Measurements from ENCODE around the gene HS3ST1. TPM values are rescaled to one million over a fixed set of nuclear protein-coding genes. Genes with fewer than 3 reads are reported as not detected.

HS3ST1 gene
- not detected for total RNA-seq

DNA sequence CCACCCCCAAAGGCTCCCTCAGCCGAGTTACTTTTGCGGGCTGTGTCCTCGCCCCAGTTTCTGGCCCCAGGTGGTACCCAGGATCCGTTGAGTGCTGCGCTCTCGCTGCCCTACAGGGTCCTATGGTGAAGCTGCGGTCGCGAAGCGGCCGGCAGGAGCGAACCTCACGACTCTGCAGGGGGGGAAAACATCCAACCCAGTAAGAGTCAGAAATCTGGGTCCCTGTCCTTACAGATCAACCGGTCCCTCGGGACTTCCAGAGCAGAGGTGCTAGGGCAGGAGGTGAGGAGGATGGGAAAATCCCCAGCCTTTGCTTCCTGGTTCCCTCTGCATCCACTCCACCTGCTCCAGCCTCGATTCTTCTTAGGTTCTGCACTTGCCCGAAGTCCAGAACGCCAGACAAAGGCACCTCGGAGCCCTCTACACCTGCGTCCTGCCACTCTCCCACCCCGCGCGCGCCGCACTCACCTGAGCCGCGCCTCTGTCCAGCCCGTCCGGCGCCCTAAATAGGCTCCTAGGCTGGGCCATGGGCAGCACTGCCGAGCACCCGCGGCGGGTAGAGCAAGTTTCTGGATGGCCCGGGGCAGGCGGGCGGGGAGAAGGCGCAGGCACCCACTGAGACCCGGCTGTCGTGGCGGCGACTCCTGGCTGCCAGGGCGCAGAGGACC, at the start of gene HS3ST1:
Gene HS3ST1, minus strand, starts transcription at position 664 of the 668 bp plus-strand sequence. CDS start 28,889 bp downstream, outside the sequence.
- peaks cover 33% of the 10 kb centered on the region for H3K27me3 Mint-ChIP-seq
- H3K4me1 Mint-ChIP-seq, result peaks cover 15% of the 10 kb centered on the region
- ChIA-PET POLR2A (no interaction called here), CTCF (interaction anchor here (0.8 kb wide), 1 partner anchor 32 kb away, joined by 4 read pairs; no protein-coding TSS in a partner anchor)
- peak within 1 kb of the TSS; percentile 57 for H3K4me3 Mint-ChIP-seq
- no peaks in the 10 kb centered on the region for H3K9me3 Mint-ChIP-seq (ENCODE audit: low read depth)
- ATAC-seq (peak; percentile 20), DNase-seq (no peak)
- no peaks in the 10 kb centered on the region for H3K36me3 Mint-ChIP-seq (ENCODE audit: low read depth)
- H3K27ac Mint-ChIP-seq, result no peak within 1 kb of the TSS
- intact Hi-C loops (cut with DNase I, micrococcal nuclease), result loop anchor here (10.0 kb wide), 2 partner anchors 874 to 1206 kb away; no protein-coding TSS in a partner anchor

DNA sequence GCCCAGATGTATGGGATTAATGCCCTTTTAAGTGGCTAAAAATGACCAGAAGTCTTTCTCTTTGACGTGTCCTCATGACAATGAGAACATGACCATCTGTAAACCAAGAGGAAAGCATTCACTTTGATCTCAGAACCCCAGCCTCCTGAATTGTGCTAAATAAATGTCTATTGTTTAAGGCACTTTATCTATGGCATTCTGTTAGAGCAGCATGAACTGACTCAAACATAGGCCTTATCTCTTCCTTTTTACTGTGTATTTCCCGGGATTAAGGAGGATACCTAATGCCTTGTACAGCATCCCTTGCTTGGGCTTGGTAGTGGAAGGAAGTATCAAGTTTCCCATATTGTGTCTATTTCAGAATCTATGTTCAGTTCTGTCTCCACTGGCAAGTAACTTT, 47.2 kb upstream of the HS3ST1 start:
- Mint-ChIP-seq H3K4me1 (peaks cover 20% of the 10 kb centered on the region), H3K9me3 (ENCODE audit: low read depth) (peaks cover 6% of the 10 kb centered on the region), H3K27ac (no peak overlapping the region), H3K36me3 (ENCODE audit: low read depth) (peaks cover 6% of the 10 kb centered on the region), H3K27me3 (no peaks in the 10 kb centered on the region), H3K4me3 (no peak overlapping the region)
- CTCF ChIA-PET, result no interaction called here
- intact Hi-C loops (cut with DNase I, micrococcal nuclease), result no loop called here
- DNase-seq (no peak), ATAC-seq (no peak)
- POLR2A ChIA-PET, result no interaction called here

DNA sequence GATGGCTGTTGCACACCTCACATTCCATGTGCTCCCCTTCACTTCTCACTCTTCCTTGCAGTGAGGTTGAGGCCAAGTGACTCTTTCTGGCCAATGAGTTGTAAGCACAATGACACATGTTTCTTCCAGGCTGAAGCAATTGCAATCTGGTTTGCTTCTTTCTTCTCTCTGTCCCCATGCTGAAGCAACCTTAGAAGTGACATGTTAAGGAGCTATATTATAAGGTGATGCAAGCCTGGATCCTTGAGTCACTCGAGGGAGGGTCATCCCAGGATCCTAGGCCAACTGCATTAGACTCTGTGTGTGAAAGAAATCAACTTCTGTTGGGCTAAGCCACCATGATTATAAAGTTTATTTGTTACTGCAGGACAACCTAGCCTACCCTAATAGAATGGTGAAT, 45.5 kb upstream of the HS3ST1 start:
- DNase-seq (no peak), ATAC-seq (no peak)
- Mint-ChIP-seq H3K9me3 (ENCODE audit: low read depth) (peaks cover 4% of the 10 kb centered on the region), H3K27ac (no peak overlapping the region), H3K27me3 (no peaks in the 10 kb centered on the region), H3K4me1 (peaks cover 31% of the 10 kb centered on the region), H3K4me3 (no peak overlapping the region), H3K36me3 (ENCODE audit: low read depth) (peaks cover 4% of the 10 kb centered on the region)
- POLR2A ChIA-PET, result no interaction called here
- CTCF ChIA-PET, result interaction anchor here (1.1 to 1.3 kb wide), 2 partner anchors 10 to 11 kb away, joined by 3 to 4 read pairs; no protein-coding TSS in a partner anchor
- intact Hi-C loops (cut with DNase I, micrococcal nuclease), result no loop called here

- peaks cover 4% of the 10 kb centered on the region for H3K36me3 Mint-ChIP-seq (ENCODE audit: low read depth)
- POLR2A ChIA-PET, result no interaction called here
- intact Hi-C loops (cut with DNase I, micrococcal nuclease), result no loop called here
- peaks cover 31% of the 10 kb centered on the region for H3K4me1 Mint-ChIP-seq
- no peaks in the 10 kb centered on the region for H3K27me3 Mint-ChIP-seq
- DNase-seq (no peak), ATAC-seq (no peak)
- H3K4me3 Mint-ChIP-seq, result no peak overlapping the region
- H3K9me3 Mint-ChIP-seq (ENCODE audit: low read depth), result peaks cover 2% of the 10 kb centered on the region
- CTCF ChIA-PET, result no interaction called here
- H3K27ac Mint-ChIP-seq, result peak overlapping the region; percentile 58
These were observed 43.8 kb upstream of the HS3ST1 start for GRCh38 chr4:11472535-11472934.

DNA sequence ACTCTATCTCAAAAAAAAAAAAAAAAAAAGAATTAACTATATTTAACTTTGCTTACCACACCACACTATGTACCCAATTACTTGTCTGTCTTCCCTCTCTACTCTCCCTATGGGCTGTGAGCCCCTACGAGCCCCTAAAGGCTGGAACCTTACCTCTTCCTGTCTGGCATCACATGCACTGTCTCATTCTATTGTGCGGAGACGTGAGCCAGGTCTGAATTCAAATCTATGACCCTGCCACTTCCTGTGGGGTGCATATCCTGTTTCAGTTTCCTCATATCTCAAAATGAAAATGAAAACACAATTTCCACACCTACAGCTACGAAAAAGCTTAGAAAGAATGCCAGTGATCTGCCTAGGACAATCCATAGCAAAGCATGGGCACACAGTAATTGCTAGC, 42.9 kb upstream of the HS3ST1 start:
- ChIA-PET POLR2A (interaction anchor here (0.7 kb wide), 1 partner anchor 13 kb away, joined by 3 read pairs; no protein-coding TSS in a partner anchor), CTCF (interaction anchor here (1.1 kb wide), 1 partner anchor 33 kb away, joined by 3 read pairs; no protein-coding TSS in a partner anchor)
- peak; percentile 95 for ATAC-seq
- Mint-ChIP-seq H3K27ac (peak overlapping the region; percentile 82), H3K9me3 (ENCODE audit: low read depth) (no peaks in the 10 kb centered on the region), H3K4me3 (peak overlapping the region; percentile 13), H3K27me3 (no peaks in the 10 kb centered on the region), H3K4me1 (peaks cover 33% of the 10 kb centered on the region), H3K36me3 (ENCODE audit: low read depth) (peaks cover 2% of the 10 kb centered on the region)
- intact Hi-C loops (cut with DNase I, micrococcal nuclease), result loop anchor here (1.0 to 2.0 kb wide), 3 partner anchors 17 to 34 kb away; no protein-coding TSS in a partner anchor
- DNase-seq, result peak; percentile 67

GRCh38 chr4:11471046-11471441, 42.4 kb upstream of the HS3ST1 start:
- peaks cover 33% of the 10 kb centered on the region for H3K4me1 Mint-ChIP-seq
- CTCF ChIA-PET, result no interaction called here
- POLR2A ChIA-PET, result interaction anchor here (0.6 kb wide), 1 partner anchor 23 kb away, joined by 3 read pairs; no protein-coding TSS in a partner anchor
- peaks cover 1% of the 10 kb centered on the region for H3K36me3 Mint-ChIP-seq (ENCODE audit: low read depth)
- intact Hi-C loops (cut with DNase I, micrococcal nuclease), result loop anchor here (1.0 to 2.0 kb wide), 3 partner anchors 18 to 34 kb away; no protein-coding TSS in a partner anchor
- H3K4me3 Mint-ChIP-seq, result no peak overlapping the region
- ATAC-seq (no peak), DNase-seq (no peak)
- no peaks in the 10 kb centered on the region for H3K27me3 Mint-ChIP-seq
- no peak overlapping the region for H3K27ac Mint-ChIP-seq
- H3K9me3 Mint-ChIP-seq (ENCODE audit: low read depth), result no peaks in the 10 kb centered on the region

- H3K36me3 Mint-ChIP-seq (ENCODE audit: low read depth), result peaks cover 1% of the 10 kb centered on the region
- no peak overlapping the region for H3K4me3 Mint-ChIP-seq
- ChIA-PET POLR2A (interaction anchor here (0.6 kb wide), 1 partner anchor 23 kb away, joined by 3 read pairs; no protein-coding TSS in a partner anchor), CTCF (no interaction called here)
- intact Hi-C loops (cut with DNase I, micrococcal nuclease), result loop anchor here (1.0 to 2.0 kb wide), 3 partner anchors 18 to 35 kb away; no protein-coding TSS in a partner anchor
- H3K27me3 Mint-ChIP-seq, result no peaks in the 10 kb centered on the region
- ATAC-seq (peak; percentile 11), DNase-seq (peak; percentile 14)
- H3K4me1 Mint-ChIP-seq, result peaks cover 33% of the 10 kb centered on the region
- no peak overlapping the region for H3K27ac Mint-ChIP-seq
- H3K9me3 Mint-ChIP-seq (ENCODE audit: low read depth), result no peaks in the 10 kb centered on the region
These were observed 41.8 kb upstream of the HS3ST1 start for GRCh38 chr4:11470438-11471045.

DNA sequence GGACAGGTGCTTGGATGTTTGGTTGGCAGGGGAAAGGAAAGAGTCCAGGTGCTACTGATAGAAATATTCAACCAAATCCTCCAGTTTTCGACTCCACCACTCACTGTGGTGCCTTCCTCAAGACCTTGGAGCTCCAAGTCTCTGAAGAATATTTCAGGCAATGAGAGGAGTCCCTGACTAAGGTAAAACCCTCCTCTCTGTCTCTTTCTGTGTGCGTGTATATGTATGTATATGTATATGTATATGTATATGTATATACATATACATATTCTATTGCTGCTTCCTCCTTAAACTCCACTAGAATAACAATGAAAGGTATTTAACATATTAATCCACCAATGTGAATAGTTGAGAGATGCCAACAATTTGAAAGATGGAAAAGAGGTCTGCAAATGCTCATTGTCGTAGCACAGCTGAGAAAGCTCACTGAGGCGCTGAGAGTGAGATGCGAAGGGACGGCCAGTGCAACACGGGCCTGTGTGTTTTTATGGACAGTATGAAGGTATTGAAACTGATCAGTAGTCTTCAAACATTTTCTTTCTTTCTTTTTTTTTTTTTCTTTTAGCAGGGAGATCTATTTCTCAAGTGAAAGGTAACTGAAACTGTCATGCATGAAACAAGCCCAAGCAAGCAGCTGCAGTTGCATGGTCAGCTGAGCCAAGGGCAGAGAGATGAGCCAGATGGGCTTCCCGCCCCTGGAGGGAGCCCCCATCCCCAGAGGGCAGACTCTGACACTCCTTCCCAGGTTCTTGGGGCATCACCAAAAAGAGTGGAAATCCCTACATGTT, 41.1 kb upstream of the HS3ST1 start:
- ChIA-PET POLR2A (no interaction called here), CTCF (no interaction called here)
- DNase-seq (no peak), ATAC-seq (no peak)
- Mint-ChIP-seq H3K4me3 (no peak overlapping the region), H3K36me3 (ENCODE audit: low read depth) (peaks cover 1% of the 10 kb centered on the region), H3K27ac (no peak overlapping the region), H3K4me1 (peaks cover 33% of the 10 kb centered on the region), H3K9me3 (ENCODE audit: low read depth) (no peaks in the 10 kb centered on the region), H3K27me3 (no peaks in the 10 kb centered on the region)
- intact Hi-C loops (cut with DNase I, micrococcal nuclease), result loop anchor here in 1 of 2 experiments (2.0 kb wide), 2 partner anchors 19 to 35 kb away; no protein-coding TSS in a partner anchor

- Mint-ChIP-seq H3K9me3 (ENCODE audit: low read depth) (no peaks in the 10 kb centered on the region), H3K4me3 (no peak overlapping the region), H3K27me3 (no peaks in the 10 kb centered on the region), H3K27ac (no peak overlapping the region), H3K36me3 (ENCODE audit: low read depth) (peaks cover 1% of the 10 kb centered on the region), H3K4me1 (peaks cover 33% of the 10 kb centered on the region)
- DNase-seq (no peak), ATAC-seq (no peak)
- CTCF ChIA-PET, result no interaction called here
- POLR2A ChIA-PET, result no interaction called here
- intact Hi-C loops (cut with DNase I, micrococcal nuclease), result no loop called here
These were observed 40.2 kb upstream of the HS3ST1 start for GRCh38 chr4:11468901-11469300.

- peaks cover 1% of the 10 kb centered on the region for H3K36me3 Mint-ChIP-seq (ENCODE audit: low read depth)
- intact Hi-C loops (cut with DNase I, micrococcal nuclease), result no loop called here
- POLR2A ChIA-PET, result no interaction called here
- peaks cover 29% of the 10 kb centered on the region for H3K4me1 Mint-ChIP-seq
- H3K9me3 Mint-ChIP-seq (ENCODE audit: low read depth), result no peaks in the 10 kb centered on the region
- no peaks in the 10 kb centered on the region for H3K27me3 Mint-ChIP-seq
- ATAC-seq (no peak), DNase-seq (no peak)
- CTCF ChIA-PET, result no interaction called here
- no peak overlapping the region for H3K27ac Mint-ChIP-seq
- H3K4me3 Mint-ChIP-seq, result no peak overlapping the region
These were observed 39.2 kb upstream of the HS3ST1 start for GRCh38 chr4:11467931-11468330.

DNA sequence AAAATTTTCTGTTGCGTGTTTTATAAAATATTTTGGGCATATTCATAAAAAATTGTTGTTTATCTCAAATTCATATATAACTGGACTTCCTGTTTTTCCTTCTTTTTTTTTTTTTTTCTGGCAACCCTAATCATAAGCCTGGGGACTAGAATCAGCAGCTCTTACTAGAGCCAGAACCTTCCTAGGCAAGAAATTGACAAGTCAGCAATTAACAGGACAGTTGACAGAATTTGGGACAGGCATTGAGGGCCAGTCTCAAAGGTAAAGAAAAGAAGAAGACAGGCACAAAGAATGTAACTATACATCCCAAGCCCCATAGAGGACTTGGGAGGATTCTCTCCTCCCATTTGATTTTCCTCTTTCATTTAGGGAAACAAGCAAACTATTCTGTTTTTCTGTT, 35.0 kb upstream of the HS3ST1 start:
- ChIA-PET CTCF (interaction anchor here (0.5 kb wide), 1 partner anchor 160 kb away, joined by 3 read pairs; no protein-coding TSS in a partner anchor), POLR2A (no interaction called here)
- intact Hi-C loops (cut with DNase I, micrococcal nuclease), result no loop called here
- ATAC-seq, result no peak
- peaks cover 2% of the 10 kb centered on the region for H3K27me3 Mint-ChIP-seq
- no peak for DNase-seq
- no peak overlapping the region for H3K27ac Mint-ChIP-seq
- H3K9me3 Mint-ChIP-seq (ENCODE audit: low read depth), result peaks cover 10% of the 10 kb centered on the region
- H3K36me3 Mint-ChIP-seq (ENCODE audit: low read depth), result peaks cover 2% of the 10 kb centered on the region
- peaks cover 2% of the 10 kb centered on the region for H3K4me1 Mint-ChIP-seq
- H3K4me3 Mint-ChIP-seq, result no peak overlapping the region

All from activated CD4-positive, alpha-beta T cell treated with anti-CD3 and anti-CD28 coated beads for 36 hours (primary cell).